Mucosa of stomach (tissue), 1 donor: ENCODE measurements around the gene SPATA31A3.
"Not testable (repeated sequence)": the region's sequence is repeated elsewhere in the genome, so short reads cannot be mapped to it uniquely, and the experiment has no call there.

Experiments
- H3K27me3 ChIP-seq: one replicate; pipeline ENCODE4 v1.7.0; 2013; ENCODE audit warnings: mild to moderate bottlenecking, low read length; ENCODE audit not compliant: control insufficient read depth, insufficient read depth
- H3K36me3 ChIP-seq: one replicate; pipeline ENCODE4 v1.7.0; 2013; ENCODE audit warnings: low read length; ENCODE audit not compliant: control insufficient read depth, insufficient read depth
- H3K4me1 ChIP-seq: one replicate; pipeline ENCODE4 v1.7.0; 2013; ENCODE audit warnings: mild to moderate bottlenecking, low read length; ENCODE audit not compliant: control insufficient read depth, insufficient read depth
- H3K4me3 ChIP-seq: one replicate; pipeline ENCODE4 v1.7.0; 2013; ENCODE audit warnings: low read length
- H3K9ac ChIP-seq: one replicate; pipeline ENCODE4 v1.7.0; 2013; ENCODE audit warnings: mild to moderate bottlenecking, low read length, moderate library complexity
- H3K9me3 ChIP-seq: one replicate; pipeline ENCODE4 v1.7.0; 2013; ENCODE audit warnings: mild to moderate bottlenecking, low read length, moderate library complexity; ENCODE audit not compliant: control insufficient read depth
- donor health status: Pancreatic carcinoma.

SPATA31A3 gene

GRCh38 chr9:66992450-66992849, at the start of gene SPATA31A3:
SPATA31A3 (minus strand) TSS chr9:66992550; CDS start chr9:66992521, 29 bp downstream.
- not testable (repeated sequence) for H3K27me3 ChIP-seq, H3K36me3 ChIP-seq, H3K4me3 ChIP-seq, H3K9me3 ChIP-seq, H3K9ac ChIP-seq, H3K4me1 ChIP-seq

DNA sequence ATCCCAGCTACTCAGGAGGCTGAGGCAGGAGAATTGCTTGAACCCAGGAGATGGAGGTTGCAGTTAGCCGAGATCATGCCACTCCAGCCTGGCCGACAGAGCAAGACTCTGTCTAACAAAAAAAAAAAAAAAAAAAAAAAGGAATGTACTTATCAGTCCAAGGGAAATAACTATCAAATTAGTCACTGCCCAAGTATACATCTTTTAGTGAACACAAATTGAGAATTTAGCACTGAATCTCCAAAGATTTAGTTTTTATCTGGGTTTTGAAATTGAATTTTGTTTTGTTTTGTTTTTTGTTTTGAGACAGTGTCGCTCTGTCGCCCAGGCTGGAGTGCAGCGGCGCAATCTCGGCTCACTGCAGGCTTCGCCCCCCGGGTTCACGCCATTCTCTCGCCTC, 39.8 kb downstream of the SPATA31A3 start:
- not testable (repeated sequence) for H3K36me3 ChIP-seq, H3K27me3 ChIP-seq, H3K9ac ChIP-seq, H3K4me1 ChIP-seq, H3K4me3 ChIP-seq, H3K9me3 ChIP-seq

- H3K9ac ChIP-seq, H3K27me3 ChIP-seq, H3K9me3 ChIP-seq, H3K4me3 ChIP-seq, H3K4me1 ChIP-seq, H3K36me3 ChIP-seq: not testable (repeated sequence)
Measured at GRCh38 chr9:66942400-66943155, 49.8 kb downstream of the SPATA31A3 start.

- H3K36me3 ChIP-seq, H3K27me3 ChIP-seq, H3K9ac ChIP-seq, H3K9me3 ChIP-seq, H3K4me1 ChIP-seq, H3K4me3 ChIP-seq: not testable (repeated sequence)
Measured at GRCh38 chr9:66939878-66940830, 52.2 kb downstream of the SPATA31A3 start.

DNA sequence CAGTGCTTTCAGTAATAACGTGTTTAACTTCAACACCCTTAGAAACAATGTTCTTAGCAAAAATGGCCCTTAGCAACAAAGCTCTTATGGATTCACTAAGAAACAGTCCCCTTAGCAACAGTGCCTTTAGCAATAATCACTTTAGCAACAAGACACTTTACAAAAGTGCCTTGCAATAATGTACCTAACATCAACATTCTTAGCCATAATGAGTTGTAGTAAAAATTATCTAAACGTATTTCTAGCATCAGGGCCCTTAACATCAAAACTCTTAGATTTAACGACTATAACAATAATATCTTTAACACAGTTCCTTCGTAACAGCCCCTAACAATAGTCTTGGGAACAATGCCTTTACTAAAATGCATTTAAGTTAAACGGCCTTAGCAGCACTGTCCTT, 54.0 kb downstream of the SPATA31A3 start:
- H3K36me3 ChIP-seq, H3K27me3 ChIP-seq: not testable (repeated sequence)

GRCh38 chr9:66937662-66938061, 54.7 kb downstream of the SPATA31A3 start:
- not testable (repeated sequence) for H3K36me3 ChIP-seq, H3K9me3 ChIP-seq, H3K27me3 ChIP-seq, H3K4me1 ChIP-seq, H3K4me3 ChIP-seq, H3K9ac ChIP-seq

More for the DNA sequence above, 54.0 kb downstream of the SPATA31A3 start:
- not testable (repeated sequence) for H3K9me3 ChIP-seq, H3K4me1 ChIP-seq, H3K9ac ChIP-seq, H3K4me3 ChIP-seq
